HG03432 (cell line): ENCODE measurements around the gene IGSF9B.

ENCODE experiments used
- ATAC-seq: cut with Tn5 transposase; IDR thresholded peaks from one replicate; pipeline ENCODE4 v1.9.1; 2021; ENCODE audit warnings: mild to moderate bottlenecking, moderate library complexity; ENCODE audit not compliant: unreplicated experiment

The IGSF9B gene

DNA sequence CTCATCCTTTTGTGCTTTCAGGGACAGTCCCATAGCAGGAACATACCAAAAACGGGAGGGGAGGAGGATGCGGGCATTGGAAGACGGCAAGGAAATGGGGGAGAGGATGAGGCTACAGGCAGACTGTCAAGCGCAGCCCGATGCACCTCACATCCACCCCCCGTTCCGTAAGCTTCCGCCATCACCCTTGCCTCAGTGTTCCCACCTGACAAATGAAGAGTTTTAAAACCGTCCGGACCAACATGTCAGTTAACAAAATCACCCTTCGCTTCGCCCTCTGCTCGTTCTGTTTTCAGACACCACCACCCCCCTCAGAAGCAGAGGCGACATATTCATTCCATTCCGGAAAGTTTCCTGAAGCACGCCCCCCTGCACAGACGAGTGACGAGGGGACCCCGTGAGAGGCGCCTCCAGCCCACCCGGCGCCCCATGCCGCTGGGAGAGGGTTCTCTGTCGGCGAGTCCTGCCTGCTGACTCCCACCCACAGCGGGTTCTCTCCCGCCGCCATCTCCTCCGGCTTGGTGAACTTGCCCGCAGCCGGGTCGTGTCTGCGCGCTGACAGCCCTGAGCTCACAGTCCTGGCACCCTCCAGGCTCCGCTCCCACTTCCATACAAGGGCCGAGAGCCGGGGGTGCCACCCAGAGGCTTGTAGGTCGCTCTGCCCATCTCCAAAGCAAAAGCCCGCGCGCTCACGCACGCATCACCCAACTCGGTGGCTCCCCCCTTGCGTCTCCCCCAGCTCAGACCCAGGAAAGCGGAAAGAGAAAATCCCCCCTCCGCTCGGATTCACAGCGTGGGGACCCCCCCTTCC lies 1.5 kb downstream of the IGSF9B start:
- no peak for ATAC-seq

DNA sequence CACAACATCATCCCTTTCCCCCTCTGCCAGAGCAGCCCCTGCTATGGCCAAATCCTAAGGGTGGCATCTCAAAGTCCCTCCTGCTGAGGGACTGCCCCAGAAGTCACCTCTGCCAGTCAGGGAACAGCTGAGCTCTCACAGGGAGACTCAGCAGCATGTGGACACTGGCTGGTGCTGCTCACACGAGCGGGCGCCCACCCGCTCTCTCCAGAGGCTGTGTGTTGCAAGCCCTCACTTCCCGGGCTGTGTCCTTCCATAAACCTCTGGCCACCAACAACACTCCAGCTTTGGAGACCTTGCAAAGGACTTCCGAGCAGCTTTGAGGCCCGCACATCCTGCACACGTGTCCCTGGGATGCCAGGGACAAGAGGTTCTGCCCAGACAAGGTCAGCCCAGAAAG lies 2.8 kb downstream of the IGSF9B start:
- no peak for ATAC-seq

DNA sequence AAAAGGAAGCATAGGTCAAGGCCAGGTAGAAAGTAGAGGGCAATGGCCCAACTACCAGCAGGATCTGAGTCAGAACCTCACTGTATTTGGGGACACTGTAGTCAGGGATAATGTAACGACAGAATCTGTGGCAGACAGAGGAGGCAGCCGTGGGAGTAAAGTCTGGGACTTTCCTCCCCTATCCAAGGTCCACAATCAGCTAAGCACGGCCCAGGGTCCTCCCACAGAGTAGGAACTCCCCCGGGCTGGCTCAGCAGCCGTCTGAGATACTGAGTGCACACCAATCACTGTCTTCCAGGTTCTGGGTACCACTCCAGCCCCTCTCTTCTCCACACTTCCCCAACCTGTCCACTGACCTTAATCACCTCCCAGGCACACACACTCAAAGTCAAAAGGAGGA lies 3.2 kb downstream of the IGSF9B start:
- no peak for ATAC-seq

DNA sequence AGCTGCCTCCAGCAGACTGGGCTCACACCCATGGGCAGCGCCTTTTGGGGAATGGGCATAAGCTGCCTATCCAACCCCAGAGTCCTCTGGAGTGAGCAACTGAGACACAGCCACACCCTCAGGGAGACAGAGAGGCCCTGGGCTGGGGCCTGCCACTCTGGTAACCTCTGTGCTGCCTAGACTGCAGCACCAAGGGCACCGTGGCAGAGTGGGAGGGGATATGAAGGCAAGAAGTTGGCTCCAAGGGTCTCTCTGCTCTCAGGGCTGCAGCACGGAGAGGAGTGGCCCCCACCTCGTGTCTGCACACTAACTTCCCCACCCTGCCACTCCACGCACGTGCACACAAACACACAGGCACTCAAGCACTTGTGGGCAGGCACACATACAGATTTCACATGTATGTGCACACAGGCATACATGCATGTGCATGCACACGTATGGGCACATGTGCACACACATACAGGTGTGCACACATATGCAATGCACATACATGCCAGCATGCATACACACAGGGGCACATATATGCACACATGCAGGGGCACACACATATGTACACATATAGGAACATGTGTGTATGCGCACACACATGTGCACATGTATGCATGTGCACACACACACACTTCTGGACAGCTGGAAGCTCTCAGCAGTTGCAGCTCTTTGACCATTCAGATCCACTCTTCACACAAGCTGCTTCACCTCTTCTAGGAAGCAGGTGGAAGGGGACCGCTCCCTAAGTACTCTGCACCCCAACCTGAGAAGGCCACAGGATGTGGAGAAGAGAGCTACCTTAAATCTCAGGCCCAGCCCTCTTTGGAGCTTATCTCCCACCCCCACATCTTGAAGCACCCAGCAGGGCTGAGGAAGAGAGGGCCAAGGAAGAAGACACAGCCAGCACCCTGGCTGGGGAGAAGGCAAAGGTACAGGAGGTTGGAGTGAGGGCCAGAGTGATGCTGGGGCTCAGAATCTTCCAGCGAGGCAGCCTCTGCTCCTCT lies 4.3 kb downstream of the IGSF9B start:
- ATAC-seq, result no peak

DNA sequence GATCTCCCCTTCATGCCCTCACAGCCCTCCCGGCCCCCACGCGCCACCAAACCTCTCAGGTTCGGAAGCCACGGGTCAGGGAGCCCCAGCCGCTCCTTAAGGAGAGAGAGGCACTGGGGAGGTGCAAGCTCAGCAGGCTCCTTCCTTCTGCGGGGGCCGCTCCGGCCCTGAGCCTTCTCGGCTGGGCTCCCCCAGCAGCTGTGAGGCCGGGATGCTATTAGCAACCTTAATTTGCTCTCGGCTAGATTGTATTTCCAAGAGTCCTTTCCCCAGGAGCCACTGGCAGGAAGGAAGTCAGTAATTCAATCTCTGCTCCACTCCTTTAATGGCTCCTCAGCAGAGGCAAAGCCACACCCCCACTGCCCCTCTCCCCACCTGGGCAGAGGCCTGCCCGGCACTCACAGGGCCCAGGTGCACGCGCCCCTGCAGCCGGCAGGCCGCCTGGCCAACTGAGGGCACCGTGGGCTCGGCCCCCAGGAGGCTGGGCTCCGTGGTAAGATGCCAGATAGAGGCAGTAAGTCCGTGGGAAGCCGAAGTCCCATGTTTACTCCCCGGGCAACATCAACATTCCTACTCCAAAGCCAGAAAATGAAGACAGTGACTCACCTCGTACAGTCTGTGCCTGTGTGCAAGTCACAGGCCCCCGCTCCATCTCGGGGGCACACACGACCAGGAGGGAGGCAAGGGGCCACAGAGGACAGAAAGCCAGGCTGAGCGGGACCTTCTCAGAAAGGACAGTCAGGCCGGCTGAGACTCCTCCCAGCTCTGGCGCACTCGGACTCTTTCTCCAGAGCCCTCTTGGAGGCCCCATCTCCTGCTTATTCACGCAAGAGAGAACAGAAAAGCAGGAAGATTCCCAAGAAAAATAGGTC lies 5.2 kb downstream of the IGSF9B start:
- no peak for ATAC-seq

DNA sequence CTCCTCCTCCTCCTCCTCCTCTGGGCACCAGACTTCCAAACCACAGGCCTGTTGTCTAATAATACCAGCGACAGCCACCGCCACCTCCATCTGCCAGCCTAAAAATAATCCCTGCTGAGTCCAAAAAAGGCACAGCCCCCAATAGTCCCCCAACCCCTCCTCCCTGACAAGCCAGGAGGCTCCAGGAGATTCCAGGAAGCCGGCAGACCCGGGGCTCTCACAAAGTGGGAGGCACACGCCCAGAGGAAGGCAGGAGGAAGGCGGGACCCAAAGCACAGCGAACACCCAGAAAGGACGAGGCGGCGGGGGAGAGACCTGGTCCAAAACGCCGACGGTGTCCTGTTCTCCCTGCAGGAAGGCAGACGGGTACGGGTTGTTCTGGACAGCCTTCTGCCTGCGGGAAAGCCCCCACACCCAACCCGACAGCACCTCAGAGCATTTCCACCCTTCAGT lies 5.9 kb downstream of the IGSF9B start:
- no peak for ATAC-seq

DNA sequence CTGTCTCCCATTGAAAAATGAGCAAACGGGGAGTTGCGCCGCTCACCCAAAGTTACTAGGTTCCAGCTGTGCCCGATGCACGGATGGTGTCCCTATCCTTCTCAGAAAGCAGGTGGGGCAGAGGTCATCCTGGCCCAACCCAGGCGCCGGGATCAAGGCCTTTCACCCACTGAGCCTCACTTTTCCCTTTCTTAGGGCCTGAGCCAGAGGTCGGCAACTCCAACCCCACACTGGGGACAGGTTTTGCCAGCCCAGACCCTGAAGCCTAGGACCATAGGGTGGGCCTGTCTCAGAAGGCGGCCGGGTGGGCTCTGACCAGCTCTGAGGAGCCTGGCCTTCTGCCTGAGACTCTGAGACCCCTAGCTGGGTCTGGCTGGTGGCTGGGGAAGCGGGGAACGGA lies 6.3 kb downstream of the IGSF9B start:
- ATAC-seq, result no peak

DNA sequence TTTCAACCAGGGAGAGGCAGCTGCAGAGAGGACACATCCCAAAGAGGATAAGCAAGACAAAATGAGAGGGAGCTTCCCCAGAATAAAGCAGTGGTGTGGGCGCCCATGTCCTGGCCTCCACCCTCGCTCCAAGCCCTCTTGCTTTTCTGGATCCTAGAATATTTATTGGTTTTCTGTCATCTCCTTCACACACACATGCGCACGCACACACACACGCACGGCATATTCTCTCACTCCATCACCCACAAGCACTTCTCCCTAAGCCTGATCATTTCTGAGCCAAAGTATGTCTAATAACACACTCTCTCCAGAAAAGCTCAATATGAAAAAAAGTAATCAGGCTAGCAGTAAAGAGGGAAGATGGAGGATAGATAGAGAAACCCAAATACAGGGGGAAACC lies 7.6 kb downstream of the IGSF9B start:
- ATAC-seq, result no peak

DNA sequence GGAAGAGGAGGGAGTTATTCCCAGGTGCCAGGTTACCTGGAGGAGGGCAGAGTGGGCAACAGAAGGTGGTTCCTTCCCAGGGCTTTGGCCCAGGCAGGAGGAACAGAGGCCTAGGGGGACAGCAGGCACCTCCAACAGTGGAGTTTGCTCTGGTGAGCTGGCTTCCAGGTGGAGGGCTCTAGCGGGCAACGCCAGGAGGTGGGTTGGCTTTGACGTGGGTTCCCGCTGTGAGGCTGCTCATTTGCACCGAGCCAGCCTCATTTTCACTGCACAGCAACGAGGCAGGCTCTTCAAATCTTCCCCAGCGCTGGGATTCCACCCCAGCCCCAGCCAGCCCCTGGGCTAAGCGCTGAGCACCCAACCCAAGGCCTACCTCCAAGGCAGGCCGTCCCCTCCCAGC lies 8.1 kb downstream of the IGSF9B start:
- no peak for ATAC-seq

DNA sequence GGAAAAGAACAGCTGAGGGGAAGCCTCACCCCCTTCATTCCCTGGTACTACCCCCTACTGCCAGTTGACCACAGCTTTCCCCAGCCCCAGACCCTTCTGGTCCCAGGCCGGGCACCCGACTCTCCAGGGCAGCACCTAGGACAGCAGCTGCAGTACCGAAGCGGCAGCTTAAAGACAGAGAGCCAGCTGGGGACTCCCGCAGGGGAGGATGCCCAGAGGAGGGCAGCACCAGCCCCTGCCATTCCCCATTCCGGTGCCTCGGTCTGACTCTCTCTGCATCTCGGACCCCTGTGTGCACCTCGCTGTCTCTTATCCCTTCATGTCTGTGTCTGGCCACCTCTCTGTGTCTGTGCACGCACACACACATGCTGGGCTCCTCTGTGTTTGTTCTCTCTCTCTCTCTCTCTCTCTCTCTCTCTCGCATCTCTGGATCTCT lies 9.4 kb downstream of the IGSF9B start:
- ATAC-seq, result peak; percentile 44

DNA sequence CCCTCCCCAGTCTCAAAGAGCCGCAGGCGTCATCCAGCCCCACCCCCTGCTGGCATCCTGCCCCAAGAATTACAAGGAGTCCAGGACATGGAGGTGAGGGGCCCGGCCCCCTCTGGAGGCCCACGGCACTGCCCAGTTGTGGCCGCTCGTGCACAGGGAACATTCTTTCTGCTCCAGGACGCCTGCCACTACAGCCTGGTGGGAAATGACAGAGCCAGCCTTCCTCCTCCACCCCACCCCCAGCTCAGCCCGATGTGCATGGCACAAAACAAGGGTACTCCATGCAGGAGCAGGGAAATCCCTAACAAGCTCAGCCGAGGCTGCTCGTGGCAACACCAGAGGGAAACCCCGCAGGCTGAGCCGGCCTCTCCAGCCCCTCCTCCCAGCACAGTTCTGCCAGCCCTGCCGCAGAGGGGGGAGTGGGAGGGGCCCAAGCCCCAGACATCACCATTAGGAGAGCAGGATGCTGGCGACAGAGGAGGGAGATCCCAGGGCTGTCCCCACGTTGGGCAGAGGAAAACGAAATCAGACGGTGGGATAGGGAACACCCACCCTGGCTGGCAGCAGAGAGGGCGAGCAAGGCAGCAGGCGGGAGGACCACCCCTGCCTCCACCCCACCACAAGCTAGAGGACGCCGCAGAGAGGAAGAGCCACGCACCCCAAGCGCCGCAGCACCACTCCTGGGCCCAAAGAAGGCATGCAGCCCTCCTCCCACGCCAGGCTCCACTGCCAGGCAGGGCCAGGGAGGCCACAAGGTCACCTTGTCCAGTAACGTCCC lies 10.0 kb downstream of the IGSF9B start:
- no peak for ATAC-seq

DNA sequence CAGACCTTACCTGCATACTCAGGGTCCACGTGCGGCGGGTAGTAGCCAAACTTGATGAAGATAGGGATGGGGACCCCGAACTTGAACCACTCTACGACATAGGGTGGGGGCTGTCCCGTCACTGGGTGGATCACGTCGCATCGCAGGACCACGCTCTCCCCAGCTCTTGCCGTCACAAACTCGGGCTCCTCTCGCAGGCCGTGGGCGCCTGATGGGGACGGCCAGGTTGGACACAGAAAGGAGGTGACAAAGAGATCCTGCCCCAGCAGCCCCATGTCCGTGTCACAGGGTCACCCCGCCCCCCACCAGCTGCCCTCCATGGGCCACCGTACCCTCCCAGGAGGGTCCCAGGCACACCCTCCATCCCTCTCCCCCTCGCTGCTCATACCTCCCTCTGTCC lies 10.7 kb downstream of the IGSF9B start:
- ATAC-seq, result no peak

DNA sequence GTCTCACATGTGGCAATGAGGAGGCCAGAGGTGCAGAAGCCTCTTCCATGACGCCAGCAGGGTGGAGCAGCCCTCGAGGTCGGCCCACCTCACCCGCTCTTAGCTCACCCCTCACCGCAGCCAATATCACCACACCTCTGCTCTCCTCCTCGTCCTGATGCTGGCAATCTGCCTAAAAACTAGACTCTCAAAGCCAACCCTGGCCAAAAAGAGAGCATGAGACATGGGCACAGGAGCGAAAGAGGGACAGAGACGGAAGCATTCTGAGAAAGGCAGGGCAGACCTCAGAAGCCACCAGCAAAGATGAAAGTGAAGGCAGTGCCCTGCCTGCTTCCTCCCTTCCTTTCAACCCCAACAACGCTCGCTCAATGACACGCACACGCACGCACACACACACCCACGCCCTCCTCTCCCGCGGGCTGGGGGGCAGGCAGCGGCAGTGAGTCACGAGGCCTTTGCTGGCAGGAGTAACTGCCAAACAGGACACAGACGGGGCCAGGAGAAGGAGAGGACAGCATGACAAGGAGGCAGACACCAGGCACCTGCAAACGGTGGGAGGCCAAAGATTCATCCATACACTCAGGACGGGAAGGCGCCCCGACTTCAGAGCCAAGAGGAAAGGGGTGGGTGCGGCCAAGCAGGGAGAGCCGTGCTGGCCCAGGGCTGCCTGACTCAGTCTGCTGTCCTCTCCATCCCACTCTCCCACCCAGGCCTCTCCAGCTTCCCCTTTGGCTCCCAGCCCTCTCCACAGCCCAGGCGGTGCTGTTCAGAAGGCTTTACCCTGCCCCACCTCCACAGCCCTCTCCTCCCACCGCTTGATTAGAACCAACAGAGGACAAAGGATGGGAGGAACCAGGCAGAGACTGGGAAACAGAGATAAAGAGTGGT lies 11.4 kb downstream of the IGSF9B start:
- ATAC-seq, result no peak

DNA sequence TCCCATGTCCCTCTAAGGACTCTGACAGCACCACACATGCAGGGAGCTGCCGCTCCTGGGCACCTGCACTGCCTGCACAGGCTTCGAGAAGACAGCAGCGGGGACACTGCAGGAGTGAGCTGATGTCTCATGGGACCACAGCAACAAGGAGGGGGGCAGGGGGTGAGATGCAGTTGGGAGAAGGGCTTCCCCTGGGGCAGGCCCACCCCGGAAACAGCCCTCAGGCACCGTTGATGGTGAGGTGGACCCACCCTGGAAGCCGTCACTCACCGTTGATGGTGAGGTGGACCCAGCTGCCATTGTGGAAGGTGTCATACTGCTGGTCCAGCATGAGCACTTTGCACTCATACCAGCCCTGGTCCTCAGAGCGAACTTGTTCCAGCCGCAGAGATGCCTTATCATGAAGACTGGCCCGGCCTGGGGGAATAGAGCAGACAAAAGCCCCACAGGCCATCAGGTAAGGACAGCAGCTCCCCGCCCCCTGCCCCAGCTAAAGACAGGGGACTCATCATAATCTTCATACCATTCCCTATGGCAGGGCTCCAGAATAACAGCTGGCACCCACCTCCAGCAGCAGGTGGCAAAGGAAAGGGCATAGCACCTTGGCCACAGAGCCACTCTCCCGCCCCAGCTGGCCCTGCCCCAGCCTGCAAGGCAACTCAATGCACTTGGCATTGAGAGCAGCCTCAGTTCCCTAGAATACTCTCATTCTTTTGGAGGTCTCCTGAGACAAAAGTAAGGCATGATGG lies 12.6 kb downstream of the IGSF9B start:
- no peak for ATAC-seq

DNA sequence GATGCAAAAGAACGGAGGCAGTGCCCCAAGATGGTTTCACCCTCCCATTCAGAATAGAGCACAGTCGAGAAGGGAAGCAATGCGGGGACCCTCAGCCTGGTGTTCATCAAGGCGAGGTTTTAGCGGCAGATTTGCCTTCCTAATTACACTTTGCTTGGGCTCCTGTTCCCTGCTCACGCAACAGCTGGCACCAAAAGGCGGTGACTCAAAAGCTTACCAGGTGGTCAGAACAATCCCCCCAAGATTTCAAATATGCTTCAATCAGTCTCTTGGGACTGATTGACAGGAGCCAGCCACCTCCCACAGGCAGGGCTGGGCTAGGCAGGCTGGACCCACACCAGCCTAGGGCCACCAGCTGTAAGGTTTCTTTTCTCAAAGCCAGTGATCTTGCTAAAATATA lies 14.2 kb downstream of the IGSF9B start:
- ATAC-seq, result no peak

DNA sequence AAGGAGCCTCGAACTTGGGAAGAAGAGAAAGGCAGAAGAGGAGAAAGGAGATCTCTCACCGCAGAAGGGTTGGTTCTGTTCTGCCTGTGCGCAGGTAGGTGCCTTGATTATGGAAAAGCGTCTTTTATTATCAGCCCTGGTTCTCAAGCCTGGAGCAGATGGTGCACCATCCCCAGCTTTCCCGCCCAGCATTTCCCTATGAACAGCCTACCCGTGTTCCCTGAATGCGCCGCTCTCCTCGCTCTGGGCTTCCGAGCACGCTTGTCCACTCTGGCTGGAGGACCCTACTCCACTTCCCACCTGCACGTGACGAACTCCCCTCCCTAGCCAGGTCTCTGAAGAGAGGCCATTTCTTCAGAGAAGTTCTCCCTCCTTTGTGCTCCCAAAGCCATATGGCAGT lies 15.2 kb downstream of the IGSF9B start:
- no peak for ATAC-seq

DNA sequence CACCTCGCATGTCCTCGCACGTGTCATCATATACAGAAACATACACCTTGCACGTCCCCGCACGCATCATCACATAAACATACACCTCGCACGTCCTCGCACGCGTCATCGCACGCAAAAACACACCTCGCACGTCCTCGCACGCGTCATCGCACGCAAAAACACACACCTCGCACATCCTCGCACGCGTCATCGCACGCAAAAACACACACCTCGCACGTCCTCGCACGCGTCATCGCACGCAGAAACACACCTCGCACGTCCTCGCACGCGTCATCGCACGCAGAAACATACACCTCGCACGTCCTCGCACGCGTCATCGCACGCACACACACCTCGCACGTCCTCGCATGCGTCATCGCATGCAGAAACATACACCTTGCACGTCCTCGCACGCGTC lies 16.7 kb downstream of the IGSF9B start:
- ATAC-seq, result no peak

DNA sequence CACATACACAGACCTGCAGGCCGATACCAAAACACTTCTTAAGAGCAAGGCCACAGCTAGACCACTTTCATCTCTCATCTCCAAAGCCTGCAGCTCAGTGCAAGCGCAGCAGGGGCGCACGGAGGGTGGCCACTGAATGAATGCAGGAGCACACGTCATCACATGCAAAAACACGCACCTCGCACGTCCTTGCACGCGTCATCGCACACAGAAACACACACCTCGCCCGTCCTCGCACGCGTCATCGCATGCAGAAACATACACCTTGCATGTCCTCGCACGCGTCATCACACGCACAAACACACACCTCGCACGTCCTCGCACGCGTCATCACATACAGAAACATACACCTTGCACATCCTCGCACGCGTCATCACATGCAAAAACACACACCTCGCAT lies 17.2 kb downstream of the IGSF9B start:
- no peak for ATAC-seq
